OCI-LY7 (cell line): Measurements from ENCODE around the gene TMEM200A.

ENCODE experiments used
- EZH2phosphoT487 ChIP-seq: fragments of 200-600 bp; sonication (generic); IDR thresholded peaks from 2 replicates; pipeline ENCODE4 v1.6.1; 2018; ENCODE audit warnings: low read depth, borderline replicate concordance, mild to moderate bottlenecking, mixed run types, antibody characterized with exemption, low read length, moderate library complexity, mixed read lengths
- TF ChIP-seq, protein P1 (sequence below): fragments of 200-600 bp; sonication (generic); conservative IDR thresholded peaks from 2 replicates; pipeline ENCODE4 v1.5.1; 2014; ENCODE audit warnings: mild to moderate bottlenecking, antibody characterized with exemption, low read length, moderate library complexity, mixed read lengths

GRCh38 chr6:130453230-130453629 is 87.4 kb downstream of the TMEM200A start:
- TF ChIP-seq, protein P1, sequence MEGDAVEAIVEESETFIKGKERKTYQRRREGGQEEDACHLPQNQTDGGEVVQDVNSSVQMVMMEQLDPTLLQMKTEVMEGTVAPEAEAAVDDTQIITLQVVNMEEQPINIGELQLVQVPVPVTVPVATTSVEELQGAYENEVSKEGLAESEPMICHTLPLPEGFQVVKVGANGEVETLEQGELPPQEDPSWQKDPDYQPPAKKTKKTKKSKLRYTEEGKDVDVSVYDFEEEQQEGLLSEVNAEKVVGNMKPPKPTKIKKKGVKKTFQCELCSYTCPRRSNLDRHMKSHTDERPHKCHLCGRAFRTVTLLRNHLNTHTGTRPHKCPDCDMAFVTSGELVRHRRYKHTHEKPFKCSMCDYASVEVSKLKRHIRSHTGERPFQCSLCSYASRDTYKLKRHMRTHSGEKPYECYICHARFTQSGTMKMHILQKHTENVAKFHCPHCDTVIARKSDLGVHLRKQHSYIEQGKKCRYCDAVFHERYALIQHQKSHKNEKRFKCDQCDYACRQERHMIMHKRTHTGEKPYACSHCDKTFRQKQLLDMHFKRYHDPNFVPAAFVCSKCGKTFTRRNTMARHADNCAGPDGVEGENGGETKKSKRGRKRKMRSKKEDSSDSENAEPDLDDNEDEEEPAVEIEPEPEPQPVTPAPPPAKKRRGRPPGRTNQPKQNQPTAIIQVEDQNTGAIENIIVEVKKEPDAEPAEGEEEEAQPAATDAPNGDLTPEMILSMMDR = no peak
- TF ChIP-seq EZH2phosphoT487 = no peak
